PFSK-1 (cell line): ENCODE data around the gene SDF2L1.

Source experiments
- FOXP2 ChIP-seq: optimal IDR thresholded peaks from 2 replicates; pipeline ENCODE3; 2011; ENCODE audit warnings: borderline replicate concordance, control low read depth, inconsistent platforms; ENCODE audit not compliant: insufficient read depth; ENCODE audit errors: extremely low read length, extremely low read depth
- POLR2AphosphoS5 ChIP-seq: IDR thresholded peaks from 2 replicates; pipeline ENCODE4 v1.6.1; 2012; ENCODE audit warnings: low read depth, mild to moderate bottlenecking, control low read depth, low read length, moderate library complexity
- REST ChIP-seq, 2 experiments: IDR thresholded peaks; 2 replicates each; pipeline versions ENCODE4 v1.6.1 to v1.8.0; 2011 to 2012; ENCODE audit warnings: low read depth in 2 of 2, low read length in 2 of 2, control low read depth in 1 of 2, inconsistent platforms in 1 of 2, mild to moderate bottlenecking in 1 of 2, moderate library complexity in 1 of 2; ENCODE audit not compliant: insufficient read depth in 1 of 2
- TAF1 ChIP-seq: IDR thresholded peaks from 2 replicates; pipeline ENCODE4 v1.6.1; 2012; ENCODE audit warnings: low read length, control low read depth, borderline replicate concordance; ENCODE audit not compliant: insufficient read depth

- TF ChIP-seq POLR2AphosphoS5 (peak; percentile 98), REST (IDR thresholded peaks at IDR 0.05; ENCODE audit: insufficient read depth in 1 of 2, low read depth in 2 of 2, low read length in 2 of 2) (0 out of 4 replicates have a peak, but pooled peaks of 1 of the 2 experiments have one; percentile 9), TAF1 (no peak), FOXP2 (peak; percentile 71)
These were observed 15.4 kb downstream of the SDF2L1 start for GRCh38 chr22:21657360-21658032.
